ENCODE results near the gene EGFL7. TPM values are rescaled to one million over a fixed set of nuclear protein-coding genes. Genes with fewer than 3 reads are reported as not detected.

EGFL7 gene
- total and polyA plus RNA-seq, 4 donors = 32.1 to 39.7 (median 36.5) TPM

GRCh38 chr9:136634904-136635303 is 27.8 kb upstream of the EGFL7 start:
- H3K27ac ChIP-seq (ENCODE audit: low read depth in 1 of 2, low read length in 2 of 2) = no peak overlapping the region
- H3K4me1 ChIP-seq (ENCODE audit: control insufficient read depth in 4 of 4, insufficient read depth in 4 of 4, low read length in 3 of 4) = peaks cover 1 to 29% (median 23%) of the 10 kb centered on the region in 4 donors
- 86% methylated on average over 11 of the region's 11 CpGs for WGBS
- H3K27me3 ChIP-seq (ENCODE audit: control insufficient read depth in 4 of 4, insufficient read depth in 4 of 4, low read length in 3 of 4) = no peaks in the 10 kb centered on the region
- DNase-seq (ENCODE audit: low spot score) = no peak
- H3K9me3 ChIP-seq (ENCODE audit: control insufficient read depth in 4 of 4, low read length in 3 of 4) = no peaks in the 10 kb centered on the region
- TF ChIP-seq ATF3 (IDR thresholded peaks at IDR 0.05) (no peak), JUND (IDR thresholded peaks at IDR 0.05) (no peak), SP1 (IDR thresholded peaks at IDR 0.05) (no peak), EGR1 (IDR thresholded peaks at IDR 0.05; ENCODE audit: low read depth in 2 of 2) (no peak), FOXA2 (IDR thresholded peaks at IDR 0.05) (no peak), MAX (IDR thresholded peaks at IDR 0.05) (no peak), RAD21 (IDR thresholded peaks at IDR 0.05) (no peak), HNF4G (IDR thresholded peaks at IDR 0.05) (no peak), TAF1 (conservative IDR thresholded peaks at IDR 0.05) (no peak), NR2F2 (IDR thresholded peaks at IDR 0.05) (no peak), YY1 (IDR thresholded peaks at IDR 0.05) (no peak), GABPA (IDR thresholded peaks at IDR 0.05 in 1 of 2, conservative IDR thresholded peaks at IDR 0.05 in 1 of 2) (no peak), CTCF (IDR thresholded peaks at IDR 0.05; ENCODE audit: low read depth, low read length, missing input control) (no peak), ZBTB33 (IDR thresholded peaks at IDR 0.05) (no peak), RXRA (IDR thresholded peaks at IDR 0.05) (no peak), REST (IDR thresholded peaks at IDR 0.05) (no peak), FOXA1 (IDR thresholded peaks at IDR 0.05) (no peak), HNF4A (conservative IDR thresholded peaks at IDR 0.05) (no peak)
- no peak overlapping the region for H3K9ac ChIP-seq (ENCODE audit: low read depth in 1 of 2, low read length in 2 of 2)
- no peak overlapping the region for H3K4me3 ChIP-seq (ENCODE audit: low read depth in 1 of 3, low read length in 3 of 3)
- H3K36me3 ChIP-seq (ENCODE audit: control insufficient read depth in 4 of 4, insufficient read depth in 3 of 4, low read depth in 1 of 4, low read length in 3 of 4) = no peaks in the 10 kb centered on the region
